Stomach smooth muscle (tissue), 2 donors: ENCODE results near the gene GFRA4.

Experiments used
- H3K27ac ChIP-seq: one replicate; pipeline ENCODE4 v1.7.0; 2013; ENCODE audit warnings: mild to moderate bottlenecking, low read length, inconsistent platforms
- H3K27me3 ChIP-seq, 2 donors: one replicate each; pipeline ENCODE4 v1.7.0; 2013; ENCODE audit warnings: low read length in 2 of 2; ENCODE audit not compliant: insufficient read depth in 2 of 2, control insufficient read depth in 1 of 2
- H3K36me3 ChIP-seq, 2 donors: one replicate each; pipeline ENCODE4 v1.7.0; 2013; ENCODE audit warnings: low read length in 2 of 2; ENCODE audit not compliant: control insufficient read depth in 2 of 2, insufficient read depth in 2 of 2
- H3K4me1 ChIP-seq: one replicate; pipeline ENCODE4 v1.7.0; 2013; ENCODE audit warnings: low read length; ENCODE audit not compliant: control insufficient read depth, insufficient read depth
- H3K4me3 ChIP-seq, 2 donors: one replicate each; pipeline ENCODE4 v1.7.0; 2013; ENCODE audit warnings: low read length in 2 of 2
- H3K9ac ChIP-seq, 2 donors: one replicate each; pipeline ENCODE4 v1.7.0; 2013; ENCODE audit warnings: low read length in 2 of 2, mild to moderate bottlenecking in 1 of 2
- H3K9me3 ChIP-seq, 2 donors: one replicate each; pipeline ENCODE4 v1.7.0; 2013; ENCODE audit warnings: low read length in 2 of 2; ENCODE audit not compliant: control insufficient read depth in 2 of 2
- donor health status: healthy.
- donor health status: Pancreatic carcinoma.

Gene GFRA4

GRCh38 chr20:3672547-3673171, 9.5 kb upstream of the GFRA4 start:
- H3K4me3 ChIP-seq: no peak overlapping the region
- H3K9ac ChIP-seq: no peak overlapping the region
- peaks cover 24% of the 10 kb centered on the region for H3K4me1 ChIP-seq
- no peaks in the 10 kb centered on the region for H3K27me3 ChIP-seq
- H3K9me3 ChIP-seq: no peaks in the 10 kb centered on the region
- H3K27ac ChIP-seq: no peak overlapping the region
- peaks cover 11 to 15% of the 10 kb centered on the region in 2 donors for H3K36me3 ChIP-seq

GRCh38 chr20:3671986-3672546, 8.9 kb upstream of the GFRA4 start:
- H3K36me3 ChIP-seq: peaks cover 11 to 15% of the 10 kb centered on the region in 2 donors
- no peak overlapping the region for H3K4me3 ChIP-seq
- peaks cover 18% of the 10 kb centered on the region for H3K4me1 ChIP-seq
- no peak overlapping the region for H3K27ac ChIP-seq
- no peak overlapping the region for H3K9ac ChIP-seq
- no peaks in the 10 kb centered on the region for H3K27me3 ChIP-seq
- no peaks in the 10 kb centered on the region for H3K9me3 ChIP-seq

GRCh38 chr20:3670945-3671344, 7.7 kb upstream of the GFRA4 start:
- Histone ChIP-seq H3K36me3 (peaks cover 11 to 13% of the 10 kb centered on the region in 2 donors), H3K27me3 (no peaks in the 10 kb centered on the region)

GRCh38 chr20:3670511-3670910, 7.3 kb upstream of the GFRA4 start:
- Histone ChIP-seq H3K4me3 (no peak overlapping the region), H3K9ac (no peak overlapping the region), H3K36me3 (peaks cover 11 to 12% of the 10 kb centered on the region in 2 donors), H3K9me3 (no peaks in the 10 kb centered on the region), H3K27ac (peak overlapping the region; percentile 31), H3K27me3 (no peaks in the 10 kb centered on the region), H3K4me1 (peaks cover 19% of the 10 kb centered on the region)

More at GRCh38 chr20:3670945-3671344, 7.7 kb upstream of the GFRA4 start:
- peaks cover 18% of the 10 kb centered on the region for H3K4me1 ChIP-seq
- H3K27ac ChIP-seq: no peak overlapping the region
- no peak overlapping the region for H3K4me3 ChIP-seq
- no peaks in the 10 kb centered on the region for H3K9me3 ChIP-seq
- H3K9ac ChIP-seq: no peak overlapping the region

- no peaks in the 10 kb centered on the region for H3K27me3 ChIP-seq
- peaks cover 19% of the 10 kb centered on the region for H3K4me1 ChIP-seq
- H3K9ac ChIP-seq: no peak overlapping the region
- no peak overlapping the region for H3K4me3 ChIP-seq
- peaks cover 5 to 12% of the 10 kb centered on the region in 2 donors for H3K36me3 ChIP-seq
- peak overlapping the region; percentile 31 for H3K27ac ChIP-seq
- H3K9me3 ChIP-seq: no peaks in the 10 kb centered on the region
Measured at GRCh38 chr20:3669710-3670367, 6.6 kb upstream of the GFRA4 start.

GRCh38 chr20:3667434-3668037, 4.3 kb upstream of the GFRA4 start:
- H3K9me3 ChIP-seq: no peaks in the 10 kb centered on the region
- no peak overlapping the region for H3K9ac ChIP-seq
- H3K27ac ChIP-seq: no peak overlapping the region
- no peaks in the 10 kb centered on the region for H3K27me3 ChIP-seq
- H3K4me3 ChIP-seq: no peak overlapping the region
- peaks cover 19% of the 10 kb centered on the region for H3K4me1 ChIP-seq
- peaks cover 3 to 12% of the 10 kb centered on the region in 2 donors for H3K36me3 ChIP-seq

- H3K9me3 ChIP-seq: no peaks in the 10 kb centered on the region
- peaks cover 7 to 23% of the 10 kb centered on the region in 2 donors for H3K27me3 ChIP-seq
- no peak overlapping the region for H3K4me3 ChIP-seq
- H3K27ac ChIP-seq: no peak overlapping the region
- H3K36me3 ChIP-seq: peaks cover 0 to 5% of the 10 kb centered on the region in 2 donors
- H3K4me1 ChIP-seq: peaks cover 11% of the 10 kb centered on the region
- no peak overlapping the region for H3K9ac ChIP-seq
Measured at GRCh38 chr20:3663858-3664257, 659 bp upstream of the GFRA4 start.

GRCh38 chr20:3661814-3662665, 1.2 kb downstream of the GFRA4 start:
- H3K4me3 ChIP-seq: no peak overlapping the region
- no peak overlapping the region for H3K9ac ChIP-seq
- no peaks in the 10 kb centered on the region for H3K9me3 ChIP-seq
- peaks cover 11% of the 10 kb centered on the region for H3K4me1 ChIP-seq
- no peaks in the 10 kb centered on the region for H3K36me3 ChIP-seq
- H3K27me3 ChIP-seq: peaks cover 7 to 23% of the 10 kb centered on the region in 2 donors
- H3K27ac ChIP-seq: no peak overlapping the region

- Histone ChIP-seq H3K36me3 (no peaks in the 10 kb centered on the region), H3K9ac (no peak overlapping the region), H3K27me3 (peaks cover 7 to 23% of the 10 kb centered on the region in 2 donors), H3K9me3 (no peaks in the 10 kb centered on the region), H3K27ac (no peak overlapping the region), H3K4me3 (peak overlapping the region; percentile 31 to 57), H3K4me1 (peaks cover 9% of the 10 kb centered on the region)
Measured at GRCh38 chr20:3661060-3661813, 2.0 kb downstream of the GFRA4 start.
